DLD1 (cell line): ENCODE results near the gene OPTC.

ENCODE experiments used
- in situ Hi-C: cut with HindIII; loops from 2 replicates; pipeline ENCODE4 v1.10.0; 2017; ENCODE audit warnings: low sequenced_read_pairs

Gene OPTC

DNA sequence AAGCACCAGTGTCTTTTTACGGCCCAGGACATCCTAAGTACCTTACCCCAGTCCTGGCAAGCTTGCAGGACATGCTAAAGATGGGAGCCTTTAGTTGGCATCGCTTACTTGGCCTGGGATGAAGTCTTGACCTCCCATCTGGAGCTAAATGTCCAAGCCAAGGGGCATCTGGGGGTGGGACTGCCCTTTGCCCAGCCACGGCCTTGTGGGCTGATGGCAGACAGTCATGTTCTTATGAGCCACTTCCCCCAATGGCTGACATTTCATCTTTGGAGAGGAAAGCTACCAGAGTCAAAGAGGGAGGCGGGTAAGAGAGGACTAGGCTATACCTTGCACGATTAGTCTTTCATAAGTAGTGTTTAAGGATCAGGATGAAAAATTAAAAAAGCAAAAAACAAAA is 32.2 kb downstream of the OPTC start:
- in situ Hi-C loops: no loop called here

GRCh38 chr1:203526572-203526971 is 32.6 kb downstream of the OPTC start:
- in situ Hi-C loops: no loop called here

GRCh38 chr1:203527013-203527412 is 33.1 kb downstream of the OPTC start:
- in situ Hi-C loops: no loop called here

DNA sequence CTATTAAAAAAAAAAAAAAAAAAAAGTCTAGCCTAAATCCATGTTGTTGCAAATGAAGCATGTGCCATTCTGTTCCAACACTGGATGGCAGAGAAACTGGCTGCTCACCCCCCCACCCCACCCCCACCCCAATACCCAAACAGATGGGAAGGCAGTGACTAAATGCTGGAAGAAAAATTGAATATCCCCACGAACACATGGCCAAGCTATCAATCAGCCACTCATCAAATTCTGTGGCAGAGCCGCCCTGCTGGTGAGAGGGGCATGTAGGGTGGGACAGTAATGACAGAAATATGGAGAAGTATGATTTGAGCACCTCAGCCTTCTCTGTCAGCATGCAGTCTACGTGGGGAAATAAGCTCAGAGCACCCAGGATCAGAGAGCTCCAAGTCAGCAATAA is 34.1 kb downstream of the OPTC start:
- in situ Hi-C loops: no loop called here

GRCh38 chr1:203528976-203529835 is 35.3 kb downstream of the OPTC start:
- in situ Hi-C loops: no loop called here

GRCh38 chr1:203531063-203531462 is 37.1 kb downstream of the OPTC start:
- in situ Hi-C loops: no loop called here

DNA sequence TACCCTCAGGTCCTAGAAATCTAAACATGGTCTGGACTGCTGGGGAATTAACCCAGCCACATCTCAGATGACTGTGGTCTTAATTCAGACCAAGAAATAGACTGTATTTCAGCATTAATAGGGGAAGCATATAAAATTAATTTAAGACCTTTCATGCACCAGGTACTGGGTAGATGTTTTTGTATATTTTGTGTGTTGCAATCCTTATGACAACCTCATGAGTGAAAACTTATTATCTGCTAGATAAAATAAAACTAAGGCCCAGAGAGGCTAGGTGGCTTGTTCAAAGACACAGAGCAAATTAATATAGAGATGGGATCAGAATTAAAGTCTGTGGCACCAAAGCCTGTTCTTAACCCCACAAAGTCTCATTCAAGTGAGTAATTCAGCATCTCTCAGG is 40.1 kb downstream of the OPTC start:
- in situ Hi-C loops: no loop called here

- in situ Hi-C loops: no loop called here
Observed at GRCh38 chr1:203534526-203534925, 40.6 kb downstream of the OPTC start.

- in situ Hi-C loops: no loop called here
Observed at GRCh38 chr1:203536575-203536974, 42.6 kb downstream of the OPTC start.

DNA sequence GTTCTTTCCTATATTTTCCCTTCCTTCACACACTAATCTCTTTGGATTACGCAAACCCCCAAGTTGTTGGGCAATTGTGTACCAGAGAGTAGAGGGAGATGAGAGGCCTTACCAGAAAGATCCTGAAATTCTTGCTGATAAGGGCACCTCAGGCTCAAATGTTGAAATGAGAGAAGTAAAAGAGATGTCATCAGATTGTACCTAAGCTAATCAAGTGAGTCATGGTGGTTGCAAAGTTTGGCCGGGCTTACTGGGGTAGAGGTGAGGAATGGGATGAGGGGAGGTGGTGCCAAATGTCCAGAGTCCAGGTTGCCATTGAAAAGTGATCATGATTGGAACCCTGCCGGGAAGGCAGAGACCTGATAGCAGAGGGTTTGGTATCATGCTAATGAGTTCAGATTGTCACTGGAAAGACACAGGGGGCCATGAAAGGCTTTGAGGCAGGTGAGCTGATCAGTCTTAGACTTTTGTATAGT is 43.1 kb downstream of the OPTC start:
- in situ Hi-C loops: no loop called here

- in situ Hi-C loops: no loop called here
Observed at GRCh38 chr1:203537806-203538464, 44.0 kb downstream of the OPTC start.

- in situ Hi-C loops: no loop called here
Observed at GRCh38 chr1:203538726-203539125, 44.8 kb downstream of the OPTC start.

- in situ Hi-C loops: no loop called here
Observed at GRCh38 chr1:203539831-203540546, 46.0 kb downstream of the OPTC start.

DNA sequence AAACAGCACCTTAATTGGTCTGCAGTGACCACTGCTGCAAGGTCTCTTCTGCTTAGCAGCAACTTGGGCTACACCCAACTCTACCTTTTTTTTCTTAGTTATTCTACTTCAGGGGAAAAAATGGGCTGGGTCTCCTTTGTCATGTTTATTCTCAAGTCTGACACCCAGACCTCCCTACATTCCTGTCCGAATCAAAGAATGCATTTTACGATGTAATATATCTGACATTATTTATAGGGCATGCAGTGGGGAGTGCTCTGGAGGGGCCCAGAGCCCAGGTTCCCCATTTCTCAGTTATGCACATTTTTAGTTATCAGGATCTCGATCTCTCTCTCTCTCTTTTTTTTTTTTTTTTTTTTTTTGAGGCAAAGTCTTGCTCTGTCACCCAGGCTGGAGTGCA is 50.5 kb downstream of the OPTC start:
- in situ Hi-C loops: no loop called here

- in situ Hi-C loops: loop anchor here (5.0 kb wide), 2 partner anchors 42 to 68 kb away; partner anchors contain the start of gene PRELP
Observed at GRCh38 chr1:203544978-203545816, 51.2 kb downstream of the OPTC start.

DNA sequence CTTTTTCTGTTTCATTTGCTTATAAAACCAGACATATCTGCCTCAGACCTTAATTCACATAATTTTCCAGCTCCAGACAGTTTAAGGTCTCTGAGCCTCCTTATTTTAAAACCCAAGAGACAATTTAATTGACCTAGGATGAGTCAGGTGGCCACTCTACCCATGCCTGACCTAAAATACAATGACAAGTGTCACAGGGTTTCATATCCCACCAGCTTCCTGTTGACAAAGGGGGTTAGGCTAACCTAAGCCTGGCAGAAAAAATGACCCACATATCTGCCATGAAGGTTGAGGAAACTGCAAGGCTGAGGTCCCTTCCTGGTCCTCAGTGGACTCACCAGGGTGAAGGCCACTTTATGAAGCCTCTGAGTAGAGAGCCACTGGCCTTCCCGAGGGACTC is 52.3 kb downstream of the OPTC start:
- in situ Hi-C loops: loop anchor here (5.0 kb wide), 2 partner anchors 41 to 69 kb away; partner anchors contain the start of gene PRELP

DNA sequence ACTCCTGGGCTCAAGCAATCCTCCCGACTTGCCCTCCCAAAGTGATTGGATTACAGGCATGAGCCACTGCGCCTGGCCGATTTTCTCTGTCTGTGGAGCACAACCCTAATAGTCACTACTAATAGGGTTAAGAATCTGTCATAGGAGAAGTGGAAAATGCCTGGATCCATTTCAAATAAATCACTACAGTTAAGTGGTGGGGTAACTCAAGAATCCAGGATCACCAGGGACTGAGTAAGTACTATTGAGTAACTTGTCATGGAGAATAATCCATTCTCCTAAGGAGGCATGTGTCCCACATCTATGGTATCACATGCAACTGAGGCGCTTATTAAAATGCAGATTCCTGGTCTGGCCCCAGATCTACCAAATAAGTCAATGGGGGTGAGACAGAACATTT is 53.2 kb downstream of the OPTC start:
- in situ Hi-C loops: loop anchor here (5.0 kb wide), 2 partner anchors 40 to 70 kb away; partner anchors contain the start of gene PRELP

DNA sequence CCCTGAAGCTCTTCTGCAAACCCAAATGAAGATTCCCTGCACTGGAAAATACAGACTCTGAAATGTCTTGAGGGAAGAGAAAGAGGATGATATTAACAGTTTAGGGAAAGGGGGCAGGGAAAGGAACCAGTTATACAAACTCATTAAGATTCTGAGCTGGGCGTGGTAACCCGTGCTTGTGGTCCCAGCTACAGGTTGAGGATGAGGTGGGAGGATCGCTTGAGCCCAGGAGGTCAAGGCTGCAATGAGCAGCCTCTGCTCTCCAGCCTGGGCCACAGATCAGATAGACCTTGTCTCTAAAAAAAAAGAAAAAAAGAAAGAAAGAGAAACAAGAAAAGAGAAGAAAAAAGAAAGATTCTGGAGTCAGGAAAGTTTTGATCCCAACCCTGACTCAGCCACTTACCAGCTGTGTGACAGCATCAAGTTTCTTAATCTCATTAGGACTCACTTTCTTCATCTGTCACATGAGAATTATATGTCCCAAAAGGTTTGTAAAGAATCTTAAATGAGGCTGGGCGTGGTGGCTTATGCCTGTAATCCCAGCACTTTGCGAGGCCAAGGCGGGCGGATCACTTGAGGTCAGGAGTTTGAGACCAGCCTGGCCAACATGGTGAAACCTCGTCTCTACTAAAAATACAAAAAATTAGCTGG is 53.9 kb downstream of the OPTC start:
- in situ Hi-C loops: loop anchor here (5.0 kb wide), 2 partner anchors 39 to 71 kb away; partner anchors contain the start of gene PRELP

GRCh38 chr1:203548892-203549291 is 54.9 kb downstream of the OPTC start:
- in situ Hi-C loops: loop anchor here (5.0 kb wide), 2 partner anchors 38 to 72 kb away; partner anchors contain the start of gene PRELP

DNA sequence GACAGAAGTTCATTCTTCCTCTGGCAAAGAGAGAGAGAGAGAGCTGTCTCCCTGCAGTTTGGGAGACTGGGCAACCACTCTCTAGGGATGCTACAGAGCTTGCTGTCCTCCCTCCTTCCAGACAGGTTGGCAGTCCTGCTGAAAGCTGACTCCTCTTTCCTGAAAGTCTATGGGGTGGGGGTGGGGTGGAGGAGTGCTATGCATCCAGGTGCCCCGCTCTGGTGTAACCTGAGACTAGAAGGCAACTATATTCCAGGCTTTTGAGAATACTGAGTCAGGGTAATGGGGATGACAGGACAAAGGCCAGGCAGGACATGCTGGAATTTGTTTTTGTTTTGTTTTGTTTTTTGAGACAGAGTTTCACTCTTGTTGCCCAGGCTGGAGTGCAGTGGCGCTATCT is 55.4 kb downstream of the OPTC start:
- in situ Hi-C loops: loop anchor here (5.0 kb wide), 2 partner anchors 38 to 72 kb away; partner anchors contain the start of gene PRELP
